Measurements from ENCODE around the gene DRC7. TPM values are rescaled to one million over a fixed set of nuclear protein-coding genes. Genes with fewer than 3 reads are reported as not detected.

Gene DRC7
- total and polyA plus RNA-seq, 2 donors from 2014 or later = 1.8 to 3.2 TPM

DNA sequence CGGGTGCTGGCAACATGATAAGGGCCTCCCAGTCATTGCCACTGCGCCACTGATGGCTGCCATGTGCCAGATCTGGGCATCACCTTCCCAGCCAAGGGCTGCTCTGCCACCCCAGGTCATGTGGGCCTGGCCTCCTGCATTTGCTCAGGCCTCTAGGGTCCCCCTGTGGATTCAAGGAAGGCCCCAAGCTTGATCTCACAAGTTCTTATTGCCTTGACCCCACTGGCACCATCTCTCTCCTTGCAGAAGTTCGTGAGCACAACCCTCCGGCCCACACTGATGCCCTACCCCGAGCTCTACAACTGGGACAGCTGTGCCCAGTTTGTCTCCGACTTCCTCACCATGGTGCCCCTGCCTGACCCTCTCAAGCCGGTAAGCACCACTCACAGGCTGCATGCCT is 5.3 kb downstream of the DRC7 start:
- no peak overlapping the region for H3K27ac ChIP-seq (ENCODE audit: low read depth in 2 of 2, low read length in 2 of 2)
- FAIRE-seq (no peak), DNase-seq (no peak)
- H3K4me3 ChIP-seq (ENCODE audit: low read length in 3 of 3) = no peak overlapping the region
- intact Hi-C loops (cut with DNase I) = no loop called here
- no peaks in the 10 kb centered on the region for H3K36me3 ChIP-seq (ENCODE audit: control insufficient read depth in 2 of 3, insufficient read depth in 3 of 3, low read length in 3 of 3)
- H3K27me3 ChIP-seq (ENCODE audit: control insufficient read depth, insufficient read depth, low read length) = no peaks in the 10 kb centered on the region
- H3K9me3 ChIP-seq (ENCODE audit: control insufficient read depth in 2 of 3, insufficient read depth in 1 of 3, low read length in 3 of 3) = no peaks in the 10 kb centered on the region
- no peaks in the 10 kb centered on the region for H3K4me1 ChIP-seq (ENCODE audit: control insufficient read depth in 2 of 3, insufficient read depth in 2 of 3, low read depth in 1 of 3, low read length in 3 of 3)
- no peak overlapping the region for H3K9ac ChIP-seq (ENCODE audit: low read length in 3 of 3)
- TF ChIP-seq, protein P1, sequence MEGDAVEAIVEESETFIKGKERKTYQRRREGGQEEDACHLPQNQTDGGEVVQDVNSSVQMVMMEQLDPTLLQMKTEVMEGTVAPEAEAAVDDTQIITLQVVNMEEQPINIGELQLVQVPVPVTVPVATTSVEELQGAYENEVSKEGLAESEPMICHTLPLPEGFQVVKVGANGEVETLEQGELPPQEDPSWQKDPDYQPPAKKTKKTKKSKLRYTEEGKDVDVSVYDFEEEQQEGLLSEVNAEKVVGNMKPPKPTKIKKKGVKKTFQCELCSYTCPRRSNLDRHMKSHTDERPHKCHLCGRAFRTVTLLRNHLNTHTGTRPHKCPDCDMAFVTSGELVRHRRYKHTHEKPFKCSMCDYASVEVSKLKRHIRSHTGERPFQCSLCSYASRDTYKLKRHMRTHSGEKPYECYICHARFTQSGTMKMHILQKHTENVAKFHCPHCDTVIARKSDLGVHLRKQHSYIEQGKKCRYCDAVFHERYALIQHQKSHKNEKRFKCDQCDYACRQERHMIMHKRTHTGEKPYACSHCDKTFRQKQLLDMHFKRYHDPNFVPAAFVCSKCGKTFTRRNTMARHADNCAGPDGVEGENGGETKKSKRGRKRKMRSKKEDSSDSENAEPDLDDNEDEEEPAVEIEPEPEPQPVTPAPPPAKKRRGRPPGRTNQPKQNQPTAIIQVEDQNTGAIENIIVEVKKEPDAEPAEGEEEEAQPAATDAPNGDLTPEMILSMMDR (IDR thresholded peaks at IDR 0.05; ENCODE audit: borderline replicate concordance, extremely low read depth, insufficient read depth) = no peak

DNA sequence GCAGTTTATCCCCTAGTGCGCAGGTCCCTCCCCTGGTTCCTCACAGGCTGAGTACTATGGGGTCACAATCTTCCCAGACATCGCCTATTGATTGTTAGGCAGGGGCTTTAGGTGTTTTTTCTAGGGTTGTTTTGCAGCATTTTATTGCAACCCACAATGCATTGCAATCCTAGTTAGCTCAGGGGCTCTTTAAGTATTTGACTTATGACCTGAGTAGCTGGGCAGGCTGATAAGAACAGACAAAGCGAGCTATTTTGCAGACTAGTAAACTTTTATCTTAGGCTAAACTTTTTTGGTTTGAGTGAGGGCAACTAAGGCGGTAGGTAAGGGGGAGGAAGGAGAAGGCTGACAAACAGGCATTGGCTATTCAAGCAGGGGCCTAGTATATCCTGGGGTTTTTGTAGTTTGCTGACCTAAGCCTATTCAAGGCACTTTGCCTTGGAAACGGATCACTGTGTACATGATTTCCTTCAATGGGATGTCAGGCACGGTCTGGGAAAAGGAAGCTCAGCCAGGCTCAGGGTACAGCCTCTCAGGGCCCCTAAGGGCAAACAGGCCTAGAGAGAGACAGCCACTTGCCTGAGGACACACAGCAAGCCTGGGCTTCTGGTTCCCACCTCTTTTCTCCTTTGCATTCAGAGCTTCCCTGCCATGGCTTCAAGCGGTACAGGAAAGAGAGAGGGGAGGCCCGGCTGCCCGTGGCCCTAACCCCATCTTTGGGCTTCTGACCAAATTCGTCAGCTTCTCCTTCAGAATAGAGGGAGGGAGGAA is 6.4 kb downstream of the DRC7 start:
- FAIRE-seq = no peak
- H3K4me1 ChIP-seq (ENCODE audit: control insufficient read depth in 2 of 3, insufficient read depth in 2 of 3, low read depth in 1 of 3, low read length in 3 of 3) = no peaks in the 10 kb centered on the region
- H3K27me3 ChIP-seq (ENCODE audit: control insufficient read depth, insufficient read depth, low read length) = no peaks in the 10 kb centered on the region
- intact Hi-C loops (cut with DNase I) = no loop called here
- TF ChIP-seq, protein P1 (IDR thresholded peaks at IDR 0.05; ENCODE audit: borderline replicate concordance, extremely low read depth, insufficient read depth) = no peak
- H3K4me3 ChIP-seq (ENCODE audit: low read length in 3 of 3) = no peak overlapping the region
- peak in 1 of 5 donors; percentile 46 for DNase-seq
- H3K27ac ChIP-seq (ENCODE audit: low read depth in 2 of 2, low read length in 2 of 2) = no peak overlapping the region
- H3K9ac ChIP-seq (ENCODE audit: low read length in 3 of 3) = no peak overlapping the region
- no peaks in the 10 kb centered on the region for H3K9me3 ChIP-seq (ENCODE audit: control insufficient read depth in 2 of 3, insufficient read depth in 1 of 3, low read length in 3 of 3)
- no peaks in the 10 kb centered on the region for H3K36me3 ChIP-seq (ENCODE audit: control insufficient read depth in 2 of 3, insufficient read depth in 3 of 3, low read length in 3 of 3)

DNA sequence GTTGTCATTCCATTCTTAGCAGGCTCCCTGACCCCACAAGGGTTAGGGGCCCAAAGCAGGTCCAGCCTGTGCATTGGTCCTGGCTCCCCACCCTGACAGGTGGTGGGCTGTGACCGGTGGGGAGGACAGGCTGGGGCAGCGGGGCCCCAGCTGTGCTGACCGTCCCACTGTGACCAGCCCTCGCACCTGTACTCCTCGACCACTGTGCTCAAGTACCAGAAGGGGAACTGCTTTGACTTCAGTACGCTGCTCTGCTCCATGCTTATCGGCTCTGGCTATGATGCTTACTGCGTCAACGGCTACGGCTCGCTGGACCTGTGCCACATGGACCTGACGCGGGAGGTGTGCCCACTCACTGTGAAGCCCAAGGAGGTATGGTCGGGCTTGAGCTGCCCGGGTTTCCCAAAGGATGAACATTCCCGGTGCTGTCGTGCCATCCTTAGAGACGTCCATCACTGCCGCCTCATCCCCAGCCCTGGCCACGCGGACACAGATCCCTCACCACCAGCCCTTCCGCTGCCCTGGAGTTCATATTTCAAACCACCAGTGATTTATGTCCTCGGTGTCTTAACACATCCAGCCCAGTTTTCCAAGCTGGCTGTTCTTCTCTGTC is 7.3 kb downstream of the DRC7 start:
- Histone ChIP-seq H3K4me1 (ENCODE audit: control insufficient read depth in 2 of 3, insufficient read depth in 2 of 3, low read depth in 1 of 3, low read length in 3 of 3) (no peaks in the 10 kb centered on the region), H3K9me3 (ENCODE audit: control insufficient read depth in 2 of 3, insufficient read depth in 1 of 3, low read length in 3 of 3) (no peaks in the 10 kb centered on the region), H3K27me3 (ENCODE audit: control insufficient read depth, insufficient read depth, low read length) (no peaks in the 10 kb centered on the region), H3K27ac (ENCODE audit: low read depth in 2 of 2, low read length in 2 of 2) (no peak overlapping the region), H3K36me3 (ENCODE audit: control insufficient read depth in 2 of 3, insufficient read depth in 3 of 3, low read length in 3 of 3) (no peaks in the 10 kb centered on the region), H3K4me3 (ENCODE audit: low read length in 3 of 3) (no peak overlapping the region), H3K9ac (ENCODE audit: low read length in 3 of 3) (no peak overlapping the region)
- peak in 4 of 5 donors; percentile 70 to 80 (median 78) for DNase-seq
- intact Hi-C loops (cut with DNase I) = no loop called here
- FAIRE-seq = no peak
- TF ChIP-seq, protein P1 (IDR thresholded peaks at IDR 0.05; ENCODE audit: borderline replicate concordance, extremely low read depth, insufficient read depth) = no peak

Data from kidney (tissue), 14 donors.